Progenitor cell of endocrine pancreas (in vitro differentiated cells): ENCODE results near the gene RNF225. TPM values are rescaled to one million over a fixed set of nuclear protein-coding genes. Genes with fewer than 3 reads are reported as not detected.

Experiments
- DNase-seq: peaks from one replicate; pipeline ENCODE4 v3.0.0; 2021; ENCODE audit warnings: low spot score; ENCODE audit not compliant: unreplicated experiment
- H3K27ac Mint-ChIP-seq: 2 replicates; pipeline ENCODE4 v1.8.0; 2021; ENCODE audit warnings: mild to moderate bottlenecking, moderate library complexity, mixed read lengths
- H3K27me3 Mint-ChIP-seq: 2 replicates; pipeline ENCODE4 v1.8.0; 2021; ENCODE audit warnings: mixed read lengths
- H3K36me3 Mint-ChIP-seq: 2 replicates; pipeline ENCODE4 v1.8.0; 2022; ENCODE audit warnings: mixed read lengths; ENCODE audit not compliant: insufficient read depth
- H3K4me1 Mint-ChIP-seq: 2 replicates; pipeline ENCODE4 v1.8.0; 2021; ENCODE audit warnings: low read depth, mixed read lengths
- H3K4me3 Mint-ChIP-seq: 2 replicates; pipeline ENCODE4 v1.8.0; 2021; ENCODE audit warnings: low read depth, mild to moderate bottlenecking, moderate library complexity, mixed read lengths
- H3K9me3 Mint-ChIP-seq: 2 replicates; pipeline ENCODE4 v1.8.0; 2021; ENCODE audit warnings: low read depth, mixed read lengths
- total RNA-seq: library from RNA; stranded (reverse); gene quantifications from 2 replicates; pipeline ENCODE4 v1.2.1, GENCODE V29; 2021
- TF ChIP-seq, protein P1 (sequence below): fragments of 200-600 bp; sonication (generic); IDR thresholded peaks from one replicate; pipeline ENCODE4 v1.5.0; 2021; ENCODE audit warnings: antibody characterized with exemption, mild to moderate bottlenecking; ENCODE audit not compliant: unreplicated experiment

RNF225 gene
- total RNA-seq, 1 donor from 2014 or later: not detected

DNA sequence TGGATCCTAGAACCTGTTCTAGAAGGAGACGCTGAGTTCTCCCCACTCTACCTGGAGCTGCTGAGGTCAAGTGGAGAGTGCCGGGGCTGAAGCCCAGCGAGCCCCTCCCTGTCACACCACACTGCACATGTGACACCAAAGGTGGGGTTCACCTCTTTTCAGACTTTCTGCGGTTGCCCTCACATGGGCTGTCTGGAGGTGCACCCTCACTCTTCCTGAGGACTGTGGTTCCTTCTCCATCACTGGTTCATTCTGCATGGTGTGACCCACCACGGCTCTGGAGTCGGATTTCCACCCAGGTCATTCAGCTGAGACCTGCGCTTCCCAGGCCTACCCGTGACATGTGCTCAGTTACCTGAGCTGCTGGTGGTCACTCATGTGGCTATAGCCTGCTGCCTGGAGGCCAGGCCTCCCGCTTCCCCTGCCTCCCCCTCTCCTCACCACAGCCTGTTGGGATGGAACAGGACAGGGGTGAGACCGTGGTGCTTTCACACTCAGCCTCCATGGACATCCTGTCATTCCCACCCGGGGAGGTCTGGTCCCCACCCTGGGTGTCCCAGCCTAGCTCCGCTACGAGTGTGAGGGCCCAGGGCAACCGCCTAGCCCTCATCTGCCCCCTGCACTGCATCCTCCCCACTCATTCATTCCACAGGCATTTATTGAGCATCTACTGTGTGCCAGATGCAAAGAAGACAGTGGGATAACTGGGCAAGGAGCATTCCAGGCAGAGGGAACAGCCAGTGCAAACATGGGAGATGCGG, 41.6 kb upstream of the RNF225 start:
- Mint-ChIP-seq H3K27ac (no peak overlapping the region), H3K27me3 (peaks cover 4% of the 10 kb centered on the region), H3K36me3 (peaks cover 3% of the 10 kb centered on the region), H3K4me3 (no peak overlapping the region), H3K4me1 (peaks cover 2% of the 10 kb centered on the region), H3K9me3 (no peaks in the 10 kb centered on the region)
- TF ChIP-seq, protein P1, sequence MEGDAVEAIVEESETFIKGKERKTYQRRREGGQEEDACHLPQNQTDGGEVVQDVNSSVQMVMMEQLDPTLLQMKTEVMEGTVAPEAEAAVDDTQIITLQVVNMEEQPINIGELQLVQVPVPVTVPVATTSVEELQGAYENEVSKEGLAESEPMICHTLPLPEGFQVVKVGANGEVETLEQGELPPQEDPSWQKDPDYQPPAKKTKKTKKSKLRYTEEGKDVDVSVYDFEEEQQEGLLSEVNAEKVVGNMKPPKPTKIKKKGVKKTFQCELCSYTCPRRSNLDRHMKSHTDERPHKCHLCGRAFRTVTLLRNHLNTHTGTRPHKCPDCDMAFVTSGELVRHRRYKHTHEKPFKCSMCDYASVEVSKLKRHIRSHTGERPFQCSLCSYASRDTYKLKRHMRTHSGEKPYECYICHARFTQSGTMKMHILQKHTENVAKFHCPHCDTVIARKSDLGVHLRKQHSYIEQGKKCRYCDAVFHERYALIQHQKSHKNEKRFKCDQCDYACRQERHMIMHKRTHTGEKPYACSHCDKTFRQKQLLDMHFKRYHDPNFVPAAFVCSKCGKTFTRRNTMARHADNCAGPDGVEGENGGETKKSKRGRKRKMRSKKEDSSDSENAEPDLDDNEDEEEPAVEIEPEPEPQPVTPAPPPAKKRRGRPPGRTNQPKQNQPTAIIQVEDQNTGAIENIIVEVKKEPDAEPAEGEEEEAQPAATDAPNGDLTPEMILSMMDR: no peak
- DNase-seq: no peak

DNA sequence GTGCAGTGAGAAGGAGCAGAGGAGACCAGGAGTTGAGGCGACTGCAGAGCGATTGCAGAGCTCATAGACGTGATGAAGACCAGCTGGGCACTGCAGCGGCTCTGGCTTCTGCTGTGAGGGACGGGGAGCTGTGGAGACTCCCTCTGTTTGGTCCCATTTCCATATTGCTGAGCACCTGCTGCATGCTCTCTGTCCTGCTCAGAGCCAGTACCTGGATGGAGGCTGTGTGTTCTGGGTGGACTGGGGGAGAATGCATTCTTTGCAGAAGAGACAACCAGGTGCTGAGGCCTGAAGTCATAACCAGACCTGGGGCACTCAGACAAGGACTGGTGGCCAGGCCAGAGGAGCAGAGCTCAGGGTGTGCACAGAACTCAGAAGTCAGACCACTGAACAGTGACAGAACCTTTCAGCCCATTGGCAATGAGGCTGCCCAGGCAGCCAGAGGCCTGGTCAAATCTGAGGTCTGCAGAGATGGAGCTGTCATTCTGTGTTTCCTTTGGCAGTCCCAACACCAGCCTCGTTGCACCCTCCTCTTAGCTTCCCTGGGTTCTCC, 40.9 kb upstream of the RNF225 start:
- H3K27ac Mint-ChIP-seq: no peak overlapping the region
- no peak overlapping the region for H3K4me3 Mint-ChIP-seq
- TF ChIP-seq, protein P1: no peak
- H3K9me3 Mint-ChIP-seq: no peaks in the 10 kb centered on the region
- peaks cover 2% of the 10 kb centered on the region for H3K27me3 Mint-ChIP-seq
- peaks cover 3% of the 10 kb centered on the region for H3K36me3 Mint-ChIP-seq
- no peak for DNase-seq
- H3K4me1 Mint-ChIP-seq: peaks cover 2% of the 10 kb centered on the region

- H3K4me1 Mint-ChIP-seq: peaks cover 2% of the 10 kb centered on the region
- H3K4me3 Mint-ChIP-seq: no peak overlapping the region
- TF ChIP-seq, protein P1: no peak
- H3K9me3 Mint-ChIP-seq: no peaks in the 10 kb centered on the region
- H3K27me3 Mint-ChIP-seq: no peaks in the 10 kb centered on the region
- DNase-seq: no peak
- peaks cover 2% of the 10 kb centered on the region for H3K36me3 Mint-ChIP-seq
- no peak overlapping the region for H3K27ac Mint-ChIP-seq
Observed at GRCh38 chr19:58355215-58355796, 40.1 kb upstream of the RNF225 start.

DNA sequence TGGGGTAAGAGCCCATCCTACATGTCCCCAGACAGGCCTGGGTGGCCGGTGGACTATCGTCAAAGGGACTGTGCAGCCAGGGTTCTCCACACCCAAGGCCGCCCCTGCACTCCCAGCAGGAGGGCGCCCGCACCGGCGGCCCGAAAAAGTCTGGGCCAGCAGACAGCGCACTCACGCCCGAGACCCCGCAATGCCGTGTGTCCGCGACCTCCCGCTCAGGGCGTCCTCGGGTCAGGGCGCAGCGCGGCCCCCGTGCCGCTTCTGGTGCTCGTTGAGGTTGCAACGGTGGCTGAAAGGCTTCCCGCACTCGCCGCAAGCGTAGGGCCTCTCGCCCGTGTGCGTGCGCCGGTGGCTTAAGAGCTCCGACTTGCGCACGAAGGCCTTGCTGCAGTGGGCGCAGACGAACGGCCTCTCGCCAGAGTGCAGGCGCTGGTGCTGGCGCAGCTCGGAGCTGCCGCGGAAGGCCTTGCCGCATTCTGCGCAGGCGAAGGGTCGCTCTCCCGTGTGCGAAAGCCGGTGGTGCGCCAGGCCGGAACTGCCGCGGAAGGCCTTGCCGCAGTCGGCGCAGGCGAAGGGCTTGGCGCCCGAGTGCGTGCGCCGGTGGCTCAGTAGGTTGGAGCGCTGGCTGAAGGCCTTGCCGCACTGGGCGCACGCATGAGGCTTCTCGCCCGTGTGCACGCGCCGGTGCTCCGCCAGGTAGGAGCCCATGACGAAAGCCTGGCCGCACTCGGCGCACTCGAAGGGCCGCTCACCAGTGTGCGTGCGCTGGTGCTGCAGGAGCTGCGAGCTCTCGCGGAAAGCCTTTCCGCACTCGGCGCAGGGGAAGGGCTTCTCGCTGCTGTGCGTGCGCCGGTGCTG, 39.3 kb upstream of the RNF225 start:
- no peak for DNase-seq

More for the DNA sequence above, 39.3 kb upstream of the RNF225 start:
- H3K9me3 Mint-ChIP-seq: no peaks in the 10 kb centered on the region
- peaks cover 2% of the 10 kb centered on the region for H3K4me1 Mint-ChIP-seq
- no peak overlapping the region for H3K27ac Mint-ChIP-seq
- no peaks in the 10 kb centered on the region for H3K36me3 Mint-ChIP-seq
- no peak overlapping the region for H3K4me3 Mint-ChIP-seq
- TF ChIP-seq, protein P1: no peak
- H3K27me3 Mint-ChIP-seq: no peaks in the 10 kb centered on the region
